GM23338 (cell line): ENCODE measurements around the gene SLC39A8. TPM values are rescaled to one million over a fixed set of nuclear protein-coding genes. Genes with fewer than 3 reads are reported as not detected.

ENCODE experiments used
- ATAC-seq: fragments of 200-7000 bp; cut with Tn5 transposase; 3 replicates; pipeline ENCODE4 v1.9.1; 2020
- DNase-seq: peaks from one replicate; pipeline ENCODE4 v3.0.0-alpha.2; 2015; ENCODE audit warnings: low spot score
- H2AFZ ChIP-seq: fragments of 200-600 bp; sonication (generic); 2 replicates; pipeline ENCODE4 v1.8.0; 2016; ENCODE audit warnings: antibody characterized with exemption, mild to moderate bottlenecking, moderate library complexity
- H3F3A ChIP-seq: fragments of 200-600 bp; sonication (generic); replicated peaks from 2 replicates; pipeline ENCODE4 v1.8.0; 2017; ENCODE audit warnings: antibody characterized with exemption, mixed run types, low read depth
- H3K27ac ChIP-seq: fragments of 200-600 bp; sonication (generic); 2 replicates; pipeline ENCODE4 v1.6.1; 2016; ENCODE audit warnings: low read depth
- H3K27me3 ChIP-seq: fragments of 200-600 bp; sonication (generic); 2 replicates; pipeline ENCODE4 v1.8.0; 2016; ENCODE audit warnings: mild to moderate bottlenecking, mixed run types, moderate library complexity; ENCODE audit not compliant: insufficient read depth
- H3K36me3 ChIP-seq: fragments of 200-600 bp; sonication (generic); 2 replicates; pipeline ENCODE4 v1.8.0; 2016; ENCODE audit warnings: mild to moderate bottlenecking; ENCODE audit not compliant: insufficient read depth
- H3K4me1 ChIP-seq: fragments of 200-600 bp; sonication (generic); 2 replicates; pipeline ENCODE4 v1.8.0; 2016; ENCODE audit warnings: mild to moderate bottlenecking, moderate library complexity; ENCODE audit not compliant: insufficient read depth
- H3K4me2 ChIP-seq: fragments of 200-600 bp; sonication (generic); 2 replicates; pipeline ENCODE4 v1.7.1; 2017; ENCODE audit warnings: mixed run types
- H3K4me3 ChIP-seq: fragments of 200-600 bp; sonication (generic); 2 replicates; pipeline ENCODE4 v1.6.1; 2016; ENCODE audit warnings: mixed run types
- H3K79me2 ChIP-seq: fragments of 200-600 bp; sonication (generic); replicated peaks from 2 replicates; pipeline ENCODE4 v1.8.0; 2017; ENCODE audit warnings: mild to moderate bottlenecking; ENCODE audit not compliant: insufficient read depth
- H3K9me2 ChIP-seq: fragments of 200-600 bp; sonication (generic); 2 replicates; pipeline ENCODE4 v1.8.0; 2017; ENCODE audit not compliant: insufficient read depth
- H4K20me1 ChIP-seq: fragments of 200-600 bp; sonication (generic); replicated peaks from 2 replicates; pipeline ENCODE4 v1.8.0; 2017; ENCODE audit warnings: mild to moderate bottlenecking; ENCODE audit not compliant: insufficient read depth
- H3K27ac Mint-ChIP-seq: 2 replicates; pipeline ENCODE4 v1.8.0; 2020; ENCODE audit warnings: inconsistent platforms, mild to moderate bottlenecking, moderate library complexity, mixed read lengths
- H3K27me3 Mint-ChIP-seq: 3 replicates; pipeline ENCODE4 v1.8.0; 2022; ENCODE audit warnings: low read depth, mild to moderate bottlenecking, moderate library complexity, mixed read lengths, inconsistent platforms; ENCODE audit not compliant: insufficient read depth, poor library complexity
- H3K36me3 Mint-ChIP-seq: 3 replicates; pipeline ENCODE4 v1.8.0; 2021; ENCODE audit warnings: low read depth, mild to moderate bottlenecking, inconsistent platforms, moderate library complexity, mixed read lengths
- H3K4me1 Mint-ChIP-seq: 3 replicates; pipeline ENCODE4 v1.8.0; 2020; ENCODE audit warnings: mild to moderate bottlenecking, inconsistent platforms, mixed read lengths
- H3K4me3 Mint-ChIP-seq: 3 replicates; pipeline ENCODE4 v1.8.0; 2021; ENCODE audit warnings: moderate library complexity, mild to moderate bottlenecking, inconsistent platforms, mixed read lengths
- H3K9me3 Mint-ChIP-seq: 3 replicates; pipeline ENCODE4 v1.8.0; 2020; ENCODE audit warnings: moderate library complexity, mild to moderate bottlenecking, inconsistent platforms, mixed read lengths
- CREB1 ChIP-seq: fragments of 250-450 bp; sonication (Bioruptor Pico); IDR thresholded peaks from 2 replicates; pipeline ENCODE4 v1.5.0; 2020; ENCODE audit warnings: low read depth, mild to moderate bottlenecking, moderate library complexity
- EZH2phosphoT487 ChIP-seq: fragments of 200-600 bp; sonication (generic); IDR thresholded peaks from one replicate; pipeline ENCODE4 v1.8.1; 2018; ENCODE audit warnings: antibody characterized with exemption; ENCODE audit not compliant: unreplicated experiment
- POLR2AphosphoS5 ChIP-seq: IDR thresholded peaks from 2 replicates; pipeline ENCODE4 v1.6.1; 2016; ENCODE audit warnings: antibody characterized with exemption, low read depth
- REST ChIP-seq: IDR thresholded peaks from one replicate; pipeline ENCODE4 v1.6.1; 2018; ENCODE audit warnings: antibody characterized with exemption; ENCODE audit not compliant: unreplicated experiment
- STAT1 ChIP-seq: IDR thresholded peaks from one replicate; pipeline ENCODE4 v1.6.1; 2016; ENCODE audit warnings: antibody characterized with exemption; ENCODE audit not compliant: unreplicated experiment
- ZNF331 ChIP-seq: fragments of 250-450 bp; sonication (Bioruptor Pico); IDR thresholded peaks from 2 replicates; pipeline ENCODE4 v1.5.0; 2020; ENCODE audit warnings: low read depth, mild to moderate bottlenecking, moderate library complexity
- polyA plus RNA-seq: library from polyadenylated mRNA; unstranded; fragments of >200 nt; fragmentation: Nextera tagmentation; extraction: Ambion mirVana; gene quantifications from 2 replicates; pipeline ENCODE4 v1.2.1, GENCODE V29; 2016
- total RNA-seq: library from RNA; depleted of rRNA; stranded (reverse); fragments of >200 nt; shearing (Covaris generic); gene quantifications from 2 replicates; pipeline ENCODE4 v1.2.3, GENCODE V29; 2014
- TF ChIP-seq, protein P1 (sequence below): IDR thresholded peaks from 2 replicates; pipeline ENCODE4 v1.6.1; 2016; ENCODE audit warnings: antibody characterized with exemption
- TF ChIP-seq, protein P2 (sequence below), 2 experiments: fragments of 200-600 bp in 1 of 2; sonication (generic) in 1 of 2; conservative IDR thresholded peaks; 2 replicates each; pipeline versions ENCODE4 v1.5.1 to v1.6.1; 2016 to 2017; ENCODE audit warnings: antibody characterized with exemption in 2 of 2, low read depth in 2 of 2, mild to moderate bottlenecking in 2 of 2, moderate library complexity in 1 of 2

Gene SLC39A8
- total and polyA plus RNA-seq, 2 experiments from 2014 or later: 20.1 to 42.5 TPM

DNA sequence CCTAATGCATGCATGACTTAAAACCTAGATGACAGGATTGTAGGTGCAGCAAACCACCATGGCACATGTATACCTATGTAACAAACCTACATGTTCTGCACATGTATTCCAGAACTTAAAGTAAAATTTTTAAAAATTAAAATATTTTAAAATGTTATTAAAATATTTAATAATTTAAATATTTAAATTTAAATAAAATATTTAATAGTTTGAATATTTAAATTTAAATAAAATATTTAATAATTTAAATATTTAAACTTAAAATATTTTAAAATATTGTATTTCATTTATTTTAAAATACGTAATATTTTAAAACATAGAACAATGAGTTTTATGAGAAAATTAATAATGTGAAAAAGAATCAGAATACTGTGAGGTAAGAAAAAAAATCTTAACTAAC lies 117.9 kb downstream of the SLC39A8 start (continued):
- no peak for TF ChIP-seq REST

GRCh38 chr4:102223461-102223860 lies 121.8 kb downstream of the SLC39A8 start:
- H2AFZ ChIP-seq: no peak overlapping the region
- no peak overlapping the region for H3K27ac Mint-ChIP-seq
- H3K4me1 ChIP-seq: peaks cover 23% of the 10 kb centered on the region
- H3K27me3 ChIP-seq: no peaks in the 10 kb centered on the region
- H3K27ac ChIP-seq: no peak overlapping the region
- no peaks in the 10 kb centered on the region for H3K36me3 ChIP-seq
- ATAC-seq: no peak
- no peaks in the 10 kb centered on the region for H3F3A ChIP-seq
- peaks cover 18% of the 10 kb centered on the region; the same call in 2 of the 3 replicates for H3K9me3 Mint-ChIP-seq
- peaks cover 24% of the 10 kb centered on the region for H3K4me1 Mint-ChIP-seq
- H3K4me2 ChIP-seq: no peak overlapping the region
- TF ChIP-seq EZH2phosphoT487: no peak
- TF ChIP-seq, protein P1, sequence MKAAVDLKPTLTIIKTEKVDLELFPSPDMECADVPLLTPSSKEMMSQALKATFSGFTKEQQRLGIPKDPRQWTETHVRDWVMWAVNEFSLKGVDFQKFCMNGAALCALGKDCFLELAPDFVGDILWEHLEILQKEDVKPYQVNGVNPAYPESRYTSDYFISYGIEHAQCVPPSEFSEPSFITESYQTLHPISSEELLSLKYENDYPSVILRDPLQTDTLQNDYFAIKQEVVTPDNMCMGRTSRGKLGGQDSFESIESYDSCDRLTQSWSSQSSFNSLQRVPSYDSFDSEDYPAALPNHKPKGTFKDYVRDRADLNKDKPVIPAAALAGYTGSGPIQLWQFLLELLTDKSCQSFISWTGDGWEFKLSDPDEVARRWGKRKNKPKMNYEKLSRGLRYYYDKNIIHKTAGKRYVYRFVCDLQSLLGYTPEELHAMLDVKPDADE: no peak
- TF ChIP-seq POLR2AphosphoS5: no peak
- TF ChIP-seq STAT1: no peak
- TF ChIP-seq CREB1: no peak
- TF ChIP-seq, protein P2, sequence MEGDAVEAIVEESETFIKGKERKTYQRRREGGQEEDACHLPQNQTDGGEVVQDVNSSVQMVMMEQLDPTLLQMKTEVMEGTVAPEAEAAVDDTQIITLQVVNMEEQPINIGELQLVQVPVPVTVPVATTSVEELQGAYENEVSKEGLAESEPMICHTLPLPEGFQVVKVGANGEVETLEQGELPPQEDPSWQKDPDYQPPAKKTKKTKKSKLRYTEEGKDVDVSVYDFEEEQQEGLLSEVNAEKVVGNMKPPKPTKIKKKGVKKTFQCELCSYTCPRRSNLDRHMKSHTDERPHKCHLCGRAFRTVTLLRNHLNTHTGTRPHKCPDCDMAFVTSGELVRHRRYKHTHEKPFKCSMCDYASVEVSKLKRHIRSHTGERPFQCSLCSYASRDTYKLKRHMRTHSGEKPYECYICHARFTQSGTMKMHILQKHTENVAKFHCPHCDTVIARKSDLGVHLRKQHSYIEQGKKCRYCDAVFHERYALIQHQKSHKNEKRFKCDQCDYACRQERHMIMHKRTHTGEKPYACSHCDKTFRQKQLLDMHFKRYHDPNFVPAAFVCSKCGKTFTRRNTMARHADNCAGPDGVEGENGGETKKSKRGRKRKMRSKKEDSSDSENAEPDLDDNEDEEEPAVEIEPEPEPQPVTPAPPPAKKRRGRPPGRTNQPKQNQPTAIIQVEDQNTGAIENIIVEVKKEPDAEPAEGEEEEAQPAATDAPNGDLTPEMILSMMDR (conservative IDR thresholded peaks at IDR 0.05; ENCODE audit: low read depth in 2 of 2): no peak
- no peak for TF ChIP-seq ZNF331 (CRISPR knock-in tag)
- DNase-seq: no peak
- H3K36me3 Mint-ChIP-seq: peaks cover 8% of the 10 kb centered on the region; the same call in 2 of the 3 replicates
- H3K4me3 Mint-ChIP-seq: no peak overlapping the region
- no peaks in the 10 kb centered on the region for H3K27me3 Mint-ChIP-seq
- H3K9me2 ChIP-seq: no peaks in the 10 kb centered on the region; the same call in 1 of the 2 replicates
- H3K4me3 ChIP-seq: no peak overlapping the region
- H3K79me2 ChIP-seq: no peaks in the 10 kb centered on the region
- no peaks in the 10 kb centered on the region for H4K20me1 ChIP-seq
